Stomach (tissue), 4 donors: Measurements from ENCODE around the gene SRSF3.
"Not testable (repeated sequence)": the region's sequence is repeated elsewhere in the genome, so short reads cannot be mapped to it uniquely, and the experiment has no call there.

Experiments
- CTCF ChIP-seq, 7 experiments: fragments of 450-650 bp in 4 of 7; fragments of 200-600 bp in 3 of 7; sonication (generic) in 3 of 7; IDR thresholded peaks; one replicate each; pipeline ENCODE4 v1.5.1; 2016 to 2019; ENCODE audit warnings: antibody characterized with exemption in 7 of 7, control low read depth in 2 of 7, mild to moderate bottlenecking in 1 of 7
- POLR2A ChIP-seq, 4 donors: fragments of 450-650 bp; IDR thresholded peaks; one replicate each; pipeline ENCODE4 v1.6.1; 2016; ENCODE audit warnings: antibody characterized with exemption in 4 of 4, control low read depth in 2 of 4, mild to moderate bottlenecking in 1 of 4, moderate library complexity in 1 of 4

GRCh38 chr6:36589025-36589400, 5.1 kb upstream of the SRSF3 start:
- not testable (repeated sequence) for TF ChIP-seq CTCF, POLR2A (IDR thresholded peaks at IDR 0.05)
